SK-N-DZ (cell line): ENCODE data around the gene CLTB. TPM values are rescaled to one million over a fixed set of nuclear protein-coding genes. Genes with fewer than 3 reads are reported as not detected.
A peak's percentile ranks its signal among the peaks of the same experiment; 100 is the strongest.
"Not testable (repeated sequence)": the region's sequence is repeated elsewhere in the genome, so short reads cannot be mapped to it uniquely, and the experiment has no call there.

Experiments
- DNase-seq: peaks from one replicate; pipeline ENCODE4 v3.0.0-alpha.2; 2015; ENCODE audit warnings: low spot score
- polyA plus RNA-seq, 2 experiments: library from polyadenylated mRNA; depleted of rRNA; stranded (reverse); fragments of >200 nt; gene quantifications; 2 replicates each; pipeline ENCODE4 v1.2.3, GENCODE V29; 2014

The CLTB gene, protein sequence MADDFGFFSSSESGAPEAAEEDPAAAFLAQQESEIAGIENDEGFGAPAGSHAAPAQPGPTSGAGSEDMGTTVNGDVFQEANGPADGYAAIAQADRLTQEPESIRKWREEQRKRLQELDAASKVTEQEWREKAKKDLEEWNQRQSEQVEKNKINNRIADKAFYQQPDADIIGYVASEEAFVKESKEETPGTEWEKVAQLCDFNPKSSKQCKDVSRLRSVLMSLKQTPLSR
- 59.2 and 73.2 TPM in 2 replicates for polyA plus RNA-seq (2014; cell fraction: cytosol; rRNA removed)
- 54.4 and 67.0 TPM in 2 replicates for polyA plus RNA-seq (2014; cell fraction: nucleus; rRNA removed)

DNA sequence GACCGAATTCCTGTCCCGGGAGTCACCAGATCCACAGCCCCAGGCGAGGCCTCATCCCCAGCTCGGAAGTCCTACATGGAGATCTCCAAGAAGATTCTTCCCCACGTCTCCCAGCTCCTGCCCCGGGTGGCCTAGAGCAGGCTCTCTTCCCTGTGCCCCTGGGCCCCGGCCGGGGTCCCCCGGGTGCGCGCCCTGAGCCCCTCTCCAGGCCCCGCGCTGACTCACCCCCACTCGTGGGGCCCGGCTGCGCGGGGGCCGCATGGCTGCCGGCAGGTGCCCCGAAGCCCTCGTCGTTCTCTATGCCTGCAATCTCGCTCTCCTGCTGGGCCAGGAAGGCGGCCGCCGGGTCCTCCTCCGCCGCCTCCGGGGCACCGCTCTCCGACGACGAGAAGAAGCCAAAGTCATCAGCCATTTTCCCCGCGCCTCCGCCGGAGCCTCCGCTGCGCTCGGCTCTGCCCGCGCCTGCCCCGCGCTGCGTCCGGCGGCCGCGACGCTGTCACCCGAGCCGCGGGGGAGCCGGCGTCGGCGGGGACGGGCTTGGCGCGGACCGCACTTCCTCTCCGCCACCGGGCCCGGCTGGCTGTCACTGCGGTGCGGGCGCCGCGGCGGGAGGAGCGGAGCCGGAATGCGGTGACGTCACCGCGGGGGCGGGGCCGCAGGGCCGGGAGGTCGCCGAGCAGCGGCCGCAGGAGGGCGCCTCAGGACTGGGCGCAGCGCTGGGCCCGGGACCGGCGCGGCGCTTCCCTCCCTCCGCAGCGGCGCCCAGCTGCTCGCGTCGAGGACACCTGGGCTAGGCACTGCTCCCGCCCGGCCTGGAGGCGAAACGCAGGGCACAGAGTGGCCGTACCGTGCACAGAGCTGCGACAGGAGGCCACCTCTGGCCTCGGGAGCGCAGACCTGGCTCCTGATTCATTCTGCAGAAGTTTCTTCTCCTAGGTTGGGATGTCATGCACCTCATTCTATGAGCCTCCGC lies at the start of gene CLTB:
TSS of gene CLTB (minus strand) at position 588 of the 973 bp plus-strand sequence. CDS start at position 412, 176 bp downstream.
- peak; percentile 83 for DNase-seq

DNA sequence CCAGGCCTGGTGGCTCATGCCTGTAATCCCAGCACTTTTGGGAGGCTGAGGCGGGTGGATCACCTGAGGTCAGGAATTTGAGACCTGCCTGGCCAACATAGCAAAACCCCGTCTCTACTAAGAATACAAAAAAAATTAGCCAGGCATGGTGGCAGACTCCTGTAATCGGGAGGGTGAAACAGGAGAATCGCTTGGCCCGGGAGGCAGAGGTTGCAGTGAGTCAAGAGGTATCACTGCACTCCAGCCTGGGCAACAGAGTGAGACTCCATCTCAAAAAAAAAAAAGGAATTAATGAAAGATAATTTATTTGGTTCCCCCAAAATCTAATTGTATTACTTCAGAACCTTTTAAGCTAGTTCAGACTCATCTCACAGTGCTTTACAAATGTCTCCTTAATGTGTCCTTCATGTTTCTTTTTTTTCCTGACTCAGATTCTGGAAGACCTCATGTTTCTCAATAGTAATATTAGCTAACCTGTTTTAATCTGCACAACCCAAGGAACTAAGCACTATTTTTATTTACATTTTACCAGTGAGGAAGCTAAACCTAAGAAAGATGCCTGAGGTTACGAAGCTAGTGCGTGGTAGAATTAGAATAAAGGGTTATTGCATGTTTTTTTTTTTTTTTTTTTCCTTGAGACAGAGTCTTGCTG lies 46.9 kb upstream of the CLTB start:
- no peak for DNase-seq

DNA sequence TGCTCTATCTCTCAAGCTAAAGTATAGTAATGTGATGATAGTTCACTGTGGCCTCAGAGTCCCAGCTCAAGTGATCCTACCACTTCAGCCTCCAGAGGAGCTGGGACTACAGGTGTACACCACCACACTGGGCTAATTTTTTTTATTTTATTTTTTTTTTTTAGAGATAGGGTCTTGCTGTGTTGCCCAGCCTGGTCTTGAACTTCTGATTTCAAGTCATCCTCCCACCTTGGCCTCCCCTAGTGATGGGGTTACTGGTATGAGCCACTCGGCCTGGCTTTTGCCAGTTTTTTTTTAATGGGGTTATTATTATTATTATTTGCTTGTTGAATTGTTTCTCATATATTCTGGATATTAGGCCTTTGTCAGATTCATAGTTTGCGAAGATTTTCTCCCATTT lies 45.0 kb upstream of the CLTB start:
- no peak for DNase-seq

DNA sequence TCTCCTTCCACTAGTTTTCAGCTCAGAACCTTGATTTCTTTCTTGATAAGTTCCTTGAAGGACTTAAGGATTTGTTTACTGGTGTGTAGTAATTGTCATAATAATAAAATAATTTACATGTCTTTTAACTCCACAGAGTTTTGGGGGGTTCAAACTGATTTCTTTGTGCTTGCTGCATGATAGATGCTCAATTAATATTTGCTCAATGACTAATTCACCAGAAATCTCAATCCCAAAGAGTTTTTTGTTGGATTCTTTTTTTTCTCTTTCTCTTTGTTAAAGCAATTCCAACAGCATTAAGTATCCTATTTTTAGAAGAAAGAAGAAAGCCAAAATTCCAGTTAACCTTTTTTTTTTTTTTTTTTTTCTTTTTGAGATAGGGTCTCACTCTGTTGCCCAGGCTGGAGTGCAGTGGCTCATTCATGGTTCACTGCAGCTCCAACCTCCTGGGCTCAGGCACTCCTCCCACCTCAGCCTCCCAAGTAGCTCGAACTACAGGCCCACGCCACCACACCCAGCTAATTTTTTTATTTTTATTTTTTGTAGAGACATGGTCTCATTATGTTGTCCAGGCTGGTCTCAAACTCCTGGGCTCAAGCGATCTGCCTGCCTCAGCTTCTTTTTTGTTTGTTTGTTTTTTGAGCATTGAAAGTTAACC lies 42.7 kb upstream of the CLTB start:
- DNase-seq, result no peak

DNA sequence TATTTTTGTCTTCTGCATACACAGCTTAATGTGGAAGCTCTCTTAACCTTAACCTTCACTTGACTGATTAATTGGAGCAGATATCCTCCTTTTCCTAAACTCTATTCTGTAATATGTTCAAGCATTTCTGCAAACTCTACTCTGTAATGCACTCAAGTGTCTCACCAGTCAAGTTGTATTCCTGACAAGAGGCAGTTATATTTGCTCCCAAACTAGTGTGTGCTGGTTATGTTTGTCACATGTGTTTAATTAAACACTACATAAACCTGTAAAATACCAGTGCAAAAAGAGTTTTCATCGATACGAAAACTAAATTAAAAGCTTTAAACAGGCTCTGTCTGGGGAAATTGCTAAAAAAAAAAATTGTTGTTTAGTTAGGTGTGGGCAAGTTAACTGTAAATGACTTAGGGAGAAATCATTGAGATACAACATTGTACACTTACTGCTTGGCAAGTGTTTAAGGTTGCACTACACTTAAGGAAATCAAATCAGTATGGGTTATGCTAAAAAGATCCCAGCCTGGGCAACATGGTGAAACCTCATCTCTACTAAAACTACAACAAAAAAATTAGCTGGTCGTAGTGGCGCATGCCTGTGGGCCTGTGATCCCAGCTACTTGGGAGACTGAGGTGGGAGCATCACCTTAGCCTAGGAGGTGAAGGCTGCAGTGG lies 38.5 kb upstream of the CLTB start:
- DNase-seq, result no peak

DNA sequence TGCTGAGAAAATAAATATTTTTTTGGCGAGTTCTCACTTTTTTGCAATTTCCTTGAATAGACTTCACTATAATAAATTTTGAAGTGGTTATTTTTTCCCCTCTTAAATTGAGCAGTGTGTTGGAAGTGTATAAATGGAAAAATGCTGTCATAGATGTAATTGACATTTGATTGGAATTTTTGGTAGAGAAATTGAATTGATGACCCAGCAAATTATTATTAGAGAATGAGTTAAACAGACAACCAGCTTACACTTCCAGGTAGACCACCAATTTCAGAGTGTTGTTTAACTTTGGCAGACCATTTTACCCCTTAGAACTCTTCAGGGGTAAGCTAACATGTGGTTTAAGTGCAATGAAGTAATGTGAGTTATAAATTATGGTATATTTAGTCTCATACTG lies 33.7 kb upstream of the CLTB start:
- no peak for DNase-seq

DNA sequence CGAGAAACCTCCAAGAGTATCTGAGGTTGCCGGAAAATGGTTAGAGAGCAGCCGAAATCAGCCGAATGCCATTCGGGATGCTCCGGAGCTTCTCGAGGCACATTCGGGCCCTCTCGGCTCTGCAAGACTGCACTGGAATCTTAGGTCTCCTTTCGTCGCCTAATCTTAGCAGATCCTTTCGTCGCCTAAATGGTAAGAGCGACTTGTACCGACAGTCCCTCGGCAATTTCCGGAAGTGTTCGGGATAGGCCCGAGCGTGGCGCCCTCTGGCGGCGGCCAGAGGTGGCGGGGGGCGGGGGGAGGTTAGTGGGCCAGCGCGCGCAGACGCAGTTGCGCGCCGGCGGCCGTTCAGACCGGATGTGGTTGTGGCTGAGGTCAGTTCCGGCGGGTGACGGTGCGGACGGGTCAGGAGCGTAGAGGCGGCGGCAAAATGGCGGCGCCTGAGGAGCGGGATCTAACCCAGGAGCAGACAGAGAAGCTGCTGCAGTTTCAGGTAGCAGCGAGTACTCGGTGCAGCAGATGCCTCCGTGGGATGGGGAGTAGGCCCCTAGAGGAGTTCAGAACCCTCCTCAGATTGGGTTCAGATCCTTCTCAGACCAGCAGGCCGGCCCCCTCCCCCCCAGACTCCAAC lies 31.8 kb upstream of the CLTB start, which contains the start of gene FAF2:
TSS of gene FAF2 (plus strand) at position 408 of the 631 bp plus-strand sequence. CDS start at position 431, 23 bp downstream.
- peak; percentile 98 for DNase-seq

DNA sequence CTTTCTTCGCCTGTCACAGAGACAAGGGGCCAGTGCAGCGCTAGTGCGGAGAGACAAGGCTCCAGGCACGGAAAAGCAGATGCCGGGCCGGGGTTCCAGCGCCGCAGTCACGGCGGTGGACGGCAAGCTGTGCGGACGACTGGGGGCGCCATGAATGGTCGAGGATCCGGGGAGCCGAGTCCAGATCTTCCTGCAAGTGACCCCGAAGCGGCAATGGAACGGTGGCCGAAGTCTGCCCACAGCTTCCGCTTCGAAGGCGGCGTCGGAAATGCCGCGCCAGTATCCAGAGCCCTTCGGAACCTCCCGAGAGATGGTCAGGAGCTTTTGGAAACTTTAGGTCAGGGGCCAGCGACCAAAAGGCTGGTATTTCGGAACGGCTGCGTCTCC lies 31.2 kb upstream of the CLTB start:
- no peak for DNase-seq

DNA sequence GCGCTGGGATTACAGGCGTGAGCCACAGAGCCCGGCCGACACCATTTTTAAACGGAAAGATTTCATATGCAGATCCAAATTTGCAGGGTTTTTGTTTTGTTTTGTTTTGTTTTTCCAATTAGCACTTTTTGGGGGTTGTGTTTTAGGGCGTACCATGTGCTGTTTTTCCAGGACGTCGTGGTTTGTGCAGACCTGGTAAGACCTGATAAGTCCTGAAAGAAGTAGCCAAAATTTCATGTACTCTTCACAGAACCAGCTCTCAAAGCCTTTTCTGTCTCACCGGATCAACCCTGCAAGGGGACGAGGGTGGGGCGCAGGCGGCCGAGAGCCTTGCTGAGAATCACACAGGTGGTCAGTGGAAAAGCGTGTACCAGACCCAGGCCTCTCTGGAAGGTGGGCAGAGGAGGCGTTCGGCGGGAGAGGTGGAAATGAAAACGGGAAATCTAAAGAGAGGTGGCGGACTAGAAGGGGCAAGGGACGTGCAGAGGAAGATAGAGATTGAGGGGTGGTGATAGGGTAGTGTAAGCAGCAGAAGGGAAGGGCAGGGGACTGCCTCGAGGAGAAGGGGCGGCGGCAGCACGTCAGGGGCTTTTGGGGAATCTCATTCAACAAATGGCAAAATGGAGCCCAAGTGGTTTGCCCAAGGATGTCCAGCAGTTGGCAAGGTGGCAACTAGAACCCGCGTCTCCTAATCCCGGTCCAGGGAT lies 30.7 kb upstream of the CLTB start:
- peak; percentile 23 for DNase-seq

DNA sequence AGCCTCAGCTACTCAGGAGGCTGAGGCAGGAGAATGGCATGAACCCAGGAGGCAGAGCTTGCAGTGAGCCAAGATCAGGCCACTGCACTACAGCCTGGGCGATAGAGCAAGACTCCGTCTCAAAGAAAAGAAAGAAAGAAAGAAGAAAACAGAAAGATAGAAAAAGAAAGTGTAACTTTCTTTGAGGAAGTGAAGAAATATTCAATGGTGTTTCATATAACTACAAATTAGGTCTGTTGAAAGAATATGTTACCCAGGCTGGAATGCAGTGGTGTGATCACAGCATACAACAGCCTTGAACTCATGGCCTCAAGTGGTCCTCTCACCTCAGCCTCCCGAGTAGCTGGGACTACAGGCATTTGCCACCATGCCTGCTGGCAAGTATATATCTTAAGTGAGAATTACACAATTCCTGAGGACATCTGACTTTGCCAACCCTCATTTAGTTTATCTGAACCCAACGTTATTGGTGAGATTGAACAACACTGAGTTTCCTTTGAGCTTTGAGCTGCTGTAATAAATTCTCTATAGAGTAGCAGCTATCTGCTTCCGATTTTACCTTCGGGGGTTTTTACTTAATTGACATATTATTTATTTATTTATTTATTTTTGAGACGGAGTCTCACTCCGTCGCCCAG lies 29.8 kb upstream of the CLTB start:
- no peak for DNase-seq

DNA sequence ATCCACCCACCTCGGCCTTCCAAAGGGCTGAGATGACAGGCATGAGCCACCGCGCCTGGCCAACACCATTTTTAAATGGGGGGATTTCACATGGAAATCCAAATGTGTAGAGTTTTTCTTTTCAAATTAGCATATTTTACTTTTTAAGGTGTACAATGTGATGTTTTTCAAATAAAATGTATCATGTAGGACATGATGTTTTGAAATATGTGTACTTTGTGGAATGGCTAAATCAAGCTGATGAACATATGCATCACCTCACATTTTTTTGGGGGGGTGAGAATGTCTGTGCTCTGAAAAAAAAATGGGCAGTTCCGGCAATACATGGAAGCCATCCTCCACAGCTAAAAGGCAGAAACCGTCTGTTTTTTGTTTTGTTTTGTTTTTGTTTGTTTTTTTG lies 28.4 kb upstream of the CLTB start:
- DNase-seq, result no peak

DNA sequence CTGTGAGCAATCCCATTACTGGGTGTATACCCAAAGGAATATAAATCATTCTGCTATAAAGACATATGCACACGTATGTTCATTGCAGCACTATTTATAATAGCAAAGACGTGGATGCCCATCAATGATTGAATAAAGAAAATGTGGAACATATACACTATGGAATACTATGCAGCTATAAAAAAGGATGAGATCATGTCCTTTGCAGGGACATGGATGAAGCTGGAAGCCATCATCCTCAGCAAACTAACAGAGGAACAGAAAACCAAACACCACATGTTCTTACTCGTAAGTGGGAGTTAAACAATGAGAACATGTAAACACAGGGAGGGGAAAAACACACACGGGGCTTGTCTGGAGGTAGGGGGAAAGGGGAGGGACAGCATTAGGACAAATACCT lies 26.6 kb upstream of the CLTB start:
- not testable (repeated sequence) for DNase-seq

DNA sequence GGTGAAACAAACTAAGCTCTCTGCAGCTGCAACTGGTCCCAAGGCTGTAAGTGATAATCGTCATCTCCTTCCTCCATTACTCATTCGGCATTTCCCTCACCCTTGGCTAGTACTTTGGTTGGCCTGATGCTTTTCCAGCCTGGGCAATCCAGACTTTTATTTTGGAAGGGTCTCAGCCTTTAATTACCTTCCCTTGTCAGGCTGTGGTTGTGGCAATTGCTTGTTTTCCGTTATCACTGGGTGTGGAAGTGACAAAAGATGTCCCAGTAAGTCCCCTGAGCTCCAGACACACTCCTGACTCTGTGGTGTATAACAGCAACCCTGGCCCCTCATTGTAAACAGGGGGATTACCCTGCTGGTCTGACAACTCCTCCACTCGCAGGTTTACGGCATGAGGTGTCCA lies 25.6 kb upstream of the CLTB start:
- no peak for DNase-seq

DNA sequence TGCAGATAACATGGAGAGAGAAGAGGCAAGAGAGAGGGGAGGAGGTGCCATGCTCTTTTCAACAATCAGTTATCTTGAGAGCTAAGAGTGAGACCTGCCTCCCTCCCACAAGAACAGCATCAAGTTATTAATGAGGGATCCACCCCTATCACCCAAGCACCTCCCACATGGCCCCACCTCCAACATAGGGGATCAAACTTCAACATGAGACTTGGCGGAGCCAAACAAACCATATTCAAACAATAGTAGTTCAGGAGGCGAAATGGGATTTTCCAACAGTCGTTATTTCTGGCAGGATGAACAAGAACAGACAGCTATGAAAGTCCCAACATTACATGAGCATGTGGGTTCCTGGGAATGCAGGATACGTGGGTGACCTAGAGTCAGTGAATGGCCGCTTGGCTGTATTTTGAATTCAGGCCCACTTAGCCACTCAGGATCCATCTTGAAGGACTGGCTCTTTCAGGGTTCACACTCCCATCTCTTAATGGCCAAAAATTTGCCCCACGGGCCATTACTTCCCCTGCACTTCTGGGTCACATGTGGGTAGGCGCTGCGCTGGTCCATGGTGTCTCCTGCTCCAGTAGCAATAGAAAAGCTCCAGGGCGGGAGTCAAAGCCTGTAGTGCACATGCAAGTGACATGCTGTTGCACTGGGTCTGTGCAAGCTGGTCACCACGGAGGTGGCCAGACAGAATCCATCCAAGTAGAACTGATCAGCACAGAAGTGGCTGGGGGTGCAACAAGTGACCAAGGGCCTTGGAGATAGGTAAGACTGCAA lies 24.8 kb upstream of the CLTB start:
- DNase-seq, result no peak

DNA sequence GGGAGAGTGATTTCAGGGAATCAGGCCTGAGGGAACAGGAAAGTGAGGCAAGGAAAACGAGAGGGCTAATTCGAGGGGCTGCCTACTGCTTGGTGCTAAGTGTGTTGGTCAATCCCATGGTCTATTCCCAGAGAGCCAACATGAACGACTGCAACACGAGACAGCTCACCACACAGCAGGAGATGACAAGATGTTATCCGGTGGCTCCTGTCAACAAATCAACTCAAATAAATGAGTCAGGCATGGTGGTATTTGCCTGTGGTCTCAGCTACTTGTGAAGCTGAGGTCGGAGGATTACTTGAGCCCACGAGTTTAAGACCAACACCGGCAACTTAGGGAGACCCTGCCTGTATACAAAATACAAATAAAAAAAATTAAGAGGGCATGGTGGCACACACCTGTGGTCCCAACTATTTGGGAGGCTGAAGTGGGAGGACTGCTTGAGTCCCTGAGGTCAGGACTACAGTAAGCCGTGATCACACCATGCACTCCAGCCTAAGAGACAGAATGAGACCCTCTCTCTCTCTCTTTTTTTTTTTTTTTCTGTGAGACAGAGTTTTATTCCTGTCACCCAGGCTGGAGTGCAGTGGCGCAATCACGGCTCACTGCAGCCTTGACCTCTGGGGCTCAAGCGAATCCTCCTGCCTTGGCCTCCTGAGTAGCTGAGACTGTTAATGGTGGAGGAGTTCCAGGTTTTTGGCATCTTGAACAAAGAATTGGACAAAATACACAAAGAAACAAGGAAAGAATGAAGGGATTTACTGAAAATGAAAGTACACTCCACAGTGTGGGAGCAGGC lies 22.8 kb upstream of the CLTB start:
- DNase-seq, result peak; percentile 54

DNA sequence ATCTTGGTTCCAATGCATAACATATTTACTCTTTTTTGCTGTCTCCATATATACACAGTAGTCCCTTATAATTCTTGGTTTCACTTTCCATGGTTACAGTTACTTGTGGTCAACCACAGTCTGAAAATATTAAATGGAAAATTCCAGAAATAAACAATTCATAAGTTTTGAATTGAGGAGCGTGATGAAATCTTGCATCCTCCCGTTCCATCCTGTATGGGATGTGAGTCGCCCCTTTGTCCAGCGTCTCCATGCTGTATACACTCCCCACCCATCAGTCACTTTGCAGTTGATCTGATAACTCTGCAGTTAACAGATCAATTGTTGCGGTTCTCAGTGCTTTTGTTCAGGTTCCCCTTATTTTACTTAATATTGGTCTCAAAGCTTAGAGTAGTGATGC lies 20.3 kb upstream of the CLTB start:
- no peak for DNase-seq

DNA sequence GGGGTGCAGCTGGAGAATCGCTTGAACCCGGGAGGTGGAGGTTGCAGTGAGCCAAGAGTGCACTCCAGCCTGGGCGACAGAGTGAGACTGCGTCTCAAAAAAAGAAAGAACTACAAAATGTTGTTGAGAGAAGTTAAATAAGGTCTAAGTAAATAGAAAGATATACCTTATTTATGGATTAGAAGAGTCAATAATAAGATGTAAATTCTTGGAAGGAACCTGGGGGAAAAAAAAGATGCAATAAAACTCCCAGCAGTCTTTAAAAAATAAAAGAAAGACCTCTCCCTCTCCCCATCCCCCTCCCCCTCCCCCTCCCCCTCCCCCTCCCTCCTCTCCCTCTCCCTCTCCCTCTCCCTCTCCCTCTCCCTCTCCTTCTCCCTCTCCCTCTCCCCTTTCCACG lies 16.4 kb upstream of the CLTB start:
- no peak for DNase-seq

DNA sequence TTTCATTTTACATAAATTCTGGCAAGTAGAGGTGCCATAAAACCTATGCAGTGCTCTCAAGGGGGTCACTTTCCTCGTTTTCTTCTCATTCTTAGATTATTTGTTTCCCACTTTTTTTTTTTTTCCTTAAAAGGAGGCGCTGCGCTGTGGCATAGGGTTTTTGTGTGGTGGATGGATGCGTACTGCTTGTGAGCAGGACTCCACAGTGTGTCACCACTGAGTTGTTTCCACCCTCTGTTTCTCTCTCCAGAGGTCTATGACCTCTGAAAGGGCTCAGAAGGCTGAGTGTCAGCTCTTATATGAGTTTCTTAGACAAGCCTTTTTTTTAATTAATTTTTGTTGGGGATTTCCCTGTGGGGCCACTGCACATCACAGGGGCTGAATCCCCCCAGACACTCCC lies 13.6 kb upstream of the CLTB start:
- DNase-seq, result no peak
